ENCODE results near the gene ZNF492. TPM values are rescaled to one million over a fixed set of nuclear protein-coding genes. Genes with fewer than 3 reads are reported as not detected.

Gene ZNF492
- total and polyA plus RNA-seq, 2 donors (not counting 3 experiments of a cell fraction or from before 2014, with no cell fraction given): not detected

- ChIA-PET CTCF (no interaction called here), POLR2A (no interaction called here)
- no peaks in the 10 kb centered on the region for H4K20me1 ChIP-seq (replicated peaks; ENCODE audit: control insufficient read depth, extremely low read depth, insufficient read depth, low read length)
- peaks cover 3% of the 10 kb centered on the region for H3K9me3 ChIP-seq (replicated peaks; ENCODE audit: control insufficient read depth, insufficient read depth, low read length)
- H3K4me3 ChIP-seq (replicated peaks in 1 of 3; ENCODE audit: insufficient read depth in 1 of 3, low read depth in 1 of 3, low read length in 3 of 3): no peak overlapping the region
- dilution Hi-C loops (cut with MboI; ENCODE audit: extremely low pct_ligation_motif_present, low sequenced_read_pairs) (no loop called here), intact Hi-C loops (cut with micrococcal nuclease) (no loop called here)
- H3K27me3 ChIP-seq (ENCODE audit: control insufficient read depth in 2 of 2, insufficient read depth in 2 of 2, low read length in 2 of 2): no peaks in the 10 kb centered on the region
- H3K27ac ChIP-seq (ENCODE audit: insufficient read depth, low read depth, low read length): no peak overlapping the region
- no peak overlapping the region for H3K4me2 ChIP-seq (ENCODE audit: insufficient read depth, low read length)
- no peaks in the 10 kb centered on the region for H3K79me2 ChIP-seq (ENCODE audit: control insufficient read depth, insufficient read depth, low read length)
- no peaks in the 10 kb centered on the region for H3K4me1 ChIP-seq (ENCODE audit: control insufficient read depth, extremely low read depth, insufficient read depth, low read length)
- H3K9ac ChIP-seq (replicated peaks; ENCODE audit: extremely low read depth, insufficient read depth, low read length): no peak overlapping the region
- TF ChIP-seq EZH2 (IDR thresholded peaks at IDR 0.05; ENCODE audit: borderline replicate concordance, low read depth, low read length, severe bottlenecking): no peak
- TF ChIP-seq GATA2 (IDR thresholded peaks at IDR 0.05; ENCODE audit: insufficient read depth, insufficient read length, low read depth, low read length): no peak
- TF ChIP-seq CTCF (IDR thresholded peaks at IDR 0.05; ENCODE audit: extremely low read depth in 1 of 2, insufficient read depth in 1 of 2, low read depth in 1 of 2, low read length in 2 of 2): no peak
- no peak for TF ChIP-seq POLR2AphosphoS5 (IDR thresholded peaks at IDR 0.05; ENCODE audit: insufficient read depth, low read depth, low read length)
- no peak for TF ChIP-seq JUN (IDR thresholded peaks at IDR 0.05; ENCODE audit: borderline replicate concordance, insufficient read depth, insufficient read length, low read depth)
- TF ChIP-seq, protein P1, sequence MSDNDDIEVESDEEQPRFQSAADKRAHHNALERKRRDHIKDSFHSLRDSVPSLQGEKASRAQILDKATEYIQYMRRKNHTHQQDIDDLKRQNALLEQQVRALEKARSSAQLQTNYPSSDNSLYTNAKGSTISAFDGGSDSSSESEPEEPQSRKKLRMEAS (IDR thresholded peaks at IDR 0.05; ENCODE audit: insufficient read depth, insufficient read length): no peak
- TF ChIP-seq FOS (IDR thresholded peaks at IDR 0.05; ENCODE audit: borderline replicate concordance, insufficient read depth, low read length): no peak
- TF ChIP-seq MYC (IDR thresholded peaks at IDR 0.05; ENCODE audit: low read depth, low read length): no peak
- no peak for TF ChIP-seq POLR2A (IDR thresholded peaks at IDR 0.05; ENCODE audit: low read depth, low read length)
- no peak overlapping the region for H2AFZ ChIP-seq (ENCODE audit: low read depth, low read length)
- H3K9me1 ChIP-seq (replicated peaks; ENCODE audit: control insufficient read depth, extremely low read depth, insufficient read depth, low read length): no peaks in the 10 kb centered on the region
- no TSS peak for BruUV-seq (replicated peaks)
- H3K36me3 ChIP-seq (ENCODE audit: control insufficient read depth in 2 of 2, extremely low read depth in 1 of 2, insufficient read depth in 2 of 2, low read length in 2 of 2): no peaks in the 10 kb centered on the region
- DNase-seq (ENCODE audit: low read depth, low spot score) (no peak), FAIRE-seq (no peak)
Measured at GRCh38 chr19:22617614-22618320, 16.4 kb upstream of the ZNF492 start.
